BLaER1 treated with 17β-estradiol and CSF1 and Interleukin-3, amounts not matched to agents 10 nM and 100 nM (cell line): Measurements from ENCODE around the gene KCNQ2.

Experiments used
- H3K27ac ChIP-seq, 11 experiments: shearing (Covaris generic); formaldehyde crosslinking; 2 replicates each; pipeline ENCODE4 v1.8.1; 2022
- H3K27me3 ChIP-seq, 11 experiments: shearing (Covaris generic); formaldehyde crosslinking; 2 replicates each; pipeline ENCODE4 v1.8.1; 2022
- H3K36me3 ChIP-seq, 11 experiments: shearing (Covaris generic); formaldehyde crosslinking; 2 replicates each; pipeline ENCODE4 v1.8.1; 2022
- H3K4me1 ChIP-seq, 10 experiments: shearing (Covaris generic); formaldehyde crosslinking; 2 replicates each; pipeline ENCODE4 v1.8.1; 2022
- H3K4me2 ChIP-seq, 11 experiments: shearing (Covaris generic); formaldehyde crosslinking; 2 replicates each; pipeline ENCODE4 v1.8.1; 2022
- H3K4me3 ChIP-seq, 10 experiments: shearing (Covaris generic); formaldehyde crosslinking; 2 replicates each; pipeline ENCODE4 v1.8.1; 2022
- H3K9ac ChIP-seq, 11 experiments: shearing (Covaris generic); formaldehyde crosslinking; 2 replicates each; pipeline ENCODE4 v1.8.1; 2022
- H3K9me3 ChIP-seq, 11 experiments: shearing (Covaris generic); formaldehyde crosslinking; replicated peaks in 1 of 11; 2 replicates each; pipeline ENCODE4 v1.8.1; 2022
- H4K20me1 ChIP-seq, 11 experiments: shearing (Covaris generic); formaldehyde crosslinking; 2 replicates each; pipeline ENCODE4 v1.8.1; 2022
- Cebpa-rat ChIP-seq, 11 experiments: shearing (Covaris generic); IDR thresholded peaks; 2 replicates each; pipeline ENCODE4 v1.8.1; 2022

The KCNQ2 gene

GRCh38 chr20:63377256-63377941, 95.1 kb downstream of the KCNQ2 start:
- Histone ChIP-seq H4K20me1 (peaks cover 0 to 63% (median 0%) of the 10 kb centered on the region in 11 experiments; a peak in 10 of 22 replicates), H3K36me3 (no peaks in the 10 kb centered on the region), H3K4me2 (no peak overlapping the region), H3K27me3 (peaks cover 42 to 68% (median 61%) of the 10 kb centered on the region in 11 experiments), H3K9me3 (peaks cover 5 to 12% (median 9%) of the 10 kb centered on the region in 11 experiments; a peak in 15 of 22 replicates), H3K4me1 (peaks cover 0 to 4% (median 0%) of the 10 kb centered on the region in 10 experiments; a peak in 2 of 20 replicates), H3K4me3 (no peak overlapping the region), H3K9ac (no peak overlapping the region), H3K27ac (no peak overlapping the region)
- no peak for TF ChIP-seq Cebpa-rat (IDR thresholded peaks at IDR 0.05)

GRCh38 chr20:63376283-63377250, 95.9 kb downstream of the KCNQ2 start:
- Histone ChIP-seq H3K27me3 (peaks cover 46 to 73% (median 68%) of the 10 kb centered on the region in 11 experiments), H4K20me1 (peaks cover 0 to 61% (median 0%) of the 10 kb centered on the region in 11 experiments; a peak in 10 of 22 replicates), H3K27ac (no peak overlapping the region), H3K9ac (no peak overlapping the region), H3K4me3 (no peak overlapping the region), H3K36me3 (no peaks in the 10 kb centered on the region), H3K4me2 (no peak overlapping the region), H3K9me3 (peaks cover 5 to 12% (median 9%) of the 10 kb centered on the region in 11 experiments; a peak in 15 of 22 replicates), H3K4me1 (peaks cover 0 to 4% (median 0%) of the 10 kb centered on the region in 10 experiments; a peak in 3 of 20 replicates)
- no peak for TF ChIP-seq Cebpa-rat (IDR thresholded peaks at IDR 0.05)

GRCh38 chr20:63375438-63375837, 97.0 kb downstream of the KCNQ2 start:
- no peak overlapping the region for H3K4me2 ChIP-seq
- H3K4me1 ChIP-seq, result peaks cover 0 to 13% (median 4%) of the 10 kb centered on the region in 10 experiments; a peak in 7 of 20 replicates
- H4K20me1 ChIP-seq, result peaks cover 0 to 62% (median 0%) of the 10 kb centered on the region in 11 experiments; a peak in 10 of 22 replicates
- H3K36me3 ChIP-seq, result no peaks in the 10 kb centered on the region
- H3K27ac ChIP-seq, result no peak overlapping the region
- peaks cover 5 to 11% (median 9%) of the 10 kb centered on the region in 11 experiments; a peak in 15 of 22 replicates for H3K9me3 ChIP-seq
- H3K9ac ChIP-seq, result no peak overlapping the region
- H3K4me3 ChIP-seq, result no peak overlapping the region
- TF ChIP-seq Cebpa-rat (IDR thresholded peaks at IDR 0.05), result no peak
- peaks cover 53 to 76% (median 73%) of the 10 kb centered on the region in 11 experiments for H3K27me3 ChIP-seq

- H3K27ac ChIP-seq, result no peak overlapping the region
- no peak for TF ChIP-seq Cebpa-rat (IDR thresholded peaks at IDR 0.05)
Measured at GRCh38 chr20:63374504-63374903, 98.0 kb downstream of the KCNQ2 start.

GRCh38 chr20:63373996-63374395, 98.5 kb downstream of the KCNQ2 start:
- TF ChIP-seq Cebpa-rat (IDR thresholded peaks at IDR 0.05), result no peak
- Histone ChIP-seq H3K4me2 (no peak overlapping the region), H3K4me1 (peaks cover 0 to 16% (median 4%) of the 10 kb centered on the region in 10 experiments; a peak in 7 of 20 replicates), H3K27me3 (peaks cover 53 to 75% (median 70%) of the 10 kb centered on the region in 11 experiments), H3K4me3 (no peak overlapping the region), H3K9ac (no peak overlapping the region), H3K27ac (no peak overlapping the region), H3K36me3 (no peaks in the 10 kb centered on the region), H4K20me1 (peaks cover 0 to 76% (median 0%) of the 10 kb centered on the region in 11 experiments; a peak in 10 of 22 replicates), H3K9me3 (no peaks in the 10 kb centered on the region)

More at GRCh38 chr20:63374504-63374903, 98.0 kb downstream of the KCNQ2 start:
- Histone ChIP-seq H3K9ac (no peak overlapping the region), H3K9me3 (peaks cover 0 to 2% (median under 1%) of the 10 kb centered on the region in 11 experiments; a peak in 6 of 22 replicates), H4K20me1 (peaks cover 0 to 71% (median 0%) of the 10 kb centered on the region in 11 experiments; a peak in 10 of 22 replicates), H3K4me1 (peaks cover 0 to 16% (median 4%) of the 10 kb centered on the region in 10 experiments; a peak in 7 of 20 replicates), H3K36me3 (no peaks in the 10 kb centered on the region), H3K27me3 (peaks cover 53 to 76% (median 70%) of the 10 kb centered on the region in 11 experiments), H3K4me3 (no peak overlapping the region), H3K4me2 (no peak overlapping the region)

GRCh38 chr20:63372971-63373885, 99.2 kb downstream of the KCNQ2 start:
- Histone ChIP-seq H3K4me1 (peaks cover 0 to 16% (median 4%) of the 10 kb centered on the region in 10 experiments; a peak in 7 of 20 replicates), H3K27me3 (peaks cover 53 to 68% (median 65%) of the 10 kb centered on the region in 11 experiments), H3K4me3 (no peak overlapping the region), H3K9me3 (no peaks in the 10 kb centered on the region), H4K20me1 (peaks cover 0 to 78% (median 0%) of the 10 kb centered on the region in 11 experiments; a peak in 10 of 22 replicates), H3K4me2 (no peak overlapping the region), H3K9ac (no peak overlapping the region), H3K27ac (no peak overlapping the region), H3K36me3 (no peaks in the 10 kb centered on the region)
- TF ChIP-seq Cebpa-rat (IDR thresholded peaks at IDR 0.05), result no peak

- peaks cover 0 to 74% (median 0%) of the 10 kb centered on the region in 11 experiments; a peak in 10 of 22 replicates for H4K20me1 ChIP-seq
- H3K9me3 ChIP-seq, result no peaks in the 10 kb centered on the region
- H3K27me3 ChIP-seq, result peaks cover 41 to 50% (median 46%) of the 10 kb centered on the region in 11 experiments
- no peak for TF ChIP-seq Cebpa-rat (IDR thresholded peaks at IDR 0.05)
- no peak overlapping the region for H3K4me3 ChIP-seq
- no peak overlapping the region for H3K27ac ChIP-seq
- no peaks in the 10 kb centered on the region for H3K36me3 ChIP-seq
- peak overlapping the region in 7 of 11 experiments; percentile 5 to 43 (median 18); a peak in 7 of 22 replicates for H3K4me2 ChIP-seq
- H3K9ac ChIP-seq, result no peak overlapping the region
- peaks cover 0 to 25% (median 16%) of the 10 kb centered on the region in 10 experiments; a peak in 14 of 20 replicates for H3K4me1 ChIP-seq
Measured at GRCh38 chr20:63371291-63371865, 101.1 kb downstream of the KCNQ2 start.
